Panc1 (cell line): ENCODE data around the gene FAM81A. TPM values are rescaled to one million over a fixed set of nuclear protein-coding genes. Genes with fewer than 3 reads are reported as not detected.

Source experiments
- ATAC-seq: fragments of 200-7000 bp; cut with Tn5 transposase; 2 replicates; pipeline ENCODE4 v1.9.1; 2020; ENCODE audit warnings: mild to moderate bottlenecking, moderate library complexity
- BruUV-seq: library from RNA; stranded (reverse); fragments of 400-500 nt; replicated peaks from 2 replicates; lab custom pipeline; 2021; lab: Mats Ljungman, UMichigan
- CTCF ChIA-PET: fragments of 300-600 bp; sonication (Branson Sonifier 250); formaldehyde crosslinking; loops from one replicate; lab custom pipeline; 2022; ENCODE audit warnings: antibody characterized with exemption; lab: Charles Lee
- POLR2A ChIA-PET: fragments of 300-600 bp; sonication (Branson Sonifier 250); formaldehyde crosslinking; loops from one replicate; lab custom pipeline; 2022; ENCODE audit warnings: antibody characterized with exemption; lab: Charles Lee
- DNase-seq: peaks from one replicate; pipeline ENCODE4 v3.0.0-alpha.2; 2010; ENCODE audit warnings: low read depth, low spot score
- H3K27ac ChIP-seq: 2 replicates; pipeline ENCODE4 v1.5.1; 2011; ENCODE audit warnings: mild to moderate bottlenecking, low read length, inconsistent platforms
- H3K27me3 ChIP-seq: fragments of 200-500 bp; sonication (Bioruptor generic); 2 replicates; pipeline ENCODE4 v1.6.0; 2014; ENCODE audit warnings: low read length, inconsistent platforms; ENCODE audit not compliant: control insufficient read depth, insufficient read depth
- H3K36me3 ChIP-seq: fragments of 200-500 bp; sonication (Bioruptor generic); 2 replicates; pipeline ENCODE4 v1.5.1; 2014; ENCODE audit warnings: inconsistent platforms, mild to moderate bottlenecking, low read length, moderate library complexity; ENCODE audit not compliant: control insufficient read depth, insufficient read depth
- H3K4me1 ChIP-seq: 2 replicates; pipeline ENCODE4 v1.5.1; 2011; ENCODE audit warnings: inconsistent platforms, mild to moderate bottlenecking, low read length, moderate library complexity; ENCODE audit not compliant: control insufficient read depth, insufficient read depth
- H3K4me3 ChIP-seq, 2 experiments: 2 replicates each; pipeline ENCODE4 v1.5.1; 2011 to 2012; ENCODE audit warnings: low read depth in 2 of 2, low read length in 2 of 2, mild to moderate bottlenecking in 2 of 2, inconsistent platforms in 1 of 2, moderate library complexity in 1 of 2
- H3K9me3 ChIP-seq: fragments of 200-500 bp; sonication (Bioruptor generic); 2 replicates; pipeline ENCODE4 v1.5.1; 2014; ENCODE audit warnings: low read depth, mild to moderate bottlenecking, inconsistent platforms, low read length, moderate library complexity; ENCODE audit not compliant: control insufficient read depth, insufficient read depth
- CTCF ChIP-seq: fragments of 450-650 bp; IDR thresholded peaks from 2 replicates; pipeline ENCODE4 v1.5.1; 2017; ENCODE audit warnings: mild to moderate bottlenecking
- POLR2AphosphoS5 ChIP-seq: IDR thresholded peaks from 2 replicates; pipeline ENCODE4 v1.6.1; 2012; ENCODE audit warnings: mild to moderate bottlenecking, low read depth, low read length, moderate library complexity
- REST ChIP-seq, 2 experiments: IDR thresholded peaks; 2 replicates each; pipeline ENCODE4 v1.6.1; 2011 to 2012; ENCODE audit warnings: low read depth in 2 of 2, control low read depth in 1 of 2, low read length in 1 of 2, mild to moderate bottlenecking in 1 of 2, moderate library complexity in 1 of 2; ENCODE audit not compliant: insufficient read depth in 1 of 2
- SIN3A ChIP-seq: IDR thresholded peaks from 2 replicates; pipeline ENCODE4 v1.6.1; 2012; ENCODE audit warnings: low read depth, mild to moderate bottlenecking, low read length, moderate library complexity, borderline replicate concordance; ENCODE audit not compliant: insufficient read depth
- TCF7L2 ChIP-seq: IDR thresholded peaks from 2 replicates; pipeline ENCODE4 v1.6.1; 2011; ENCODE audit warnings: mild to moderate bottlenecking, low read depth, low read length, inconsistent platforms
- in situ Hi-C: cut with HindIII; loops from 2 replicates; pipeline ENCODE4 v1.10.0; 2016; ENCODE audit warnings: low sequenced_read_pairs, low pct_unique_long_range_greater_than_20kb
- intact Hi-C: fragments of 100-400 bp; cut with micrococcal nuclease; formaldehyde crosslinking; loops from one replicate; pipeline ENCODE4 v1.10.0; 2022; ENCODE audit not compliant: unreplicated experiment
- total RNA-seq: library from RNA; stranded (reverse); gene quantifications from one replicate; pipeline ENCODE4 v1.2.1, GENCODE V29; 2021; ENCODE audit not compliant: unreplicated experiment

The FAM81A gene
- total RNA-seq, 1 experiment from 2014 or later: 7.3 TPM

- Histone ChIP-seq H3K27me3 (no peaks in the 10 kb centered on the region), H3K4me1 (no peaks in the 10 kb centered on the region), H3K27ac (no peak overlapping the region), H3K4me3 (no peak overlapping the region), H3K9me3 (peaks cover 4% of the 10 kb centered on the region; the same call in 1 of the 2 replicates), H3K36me3 (no peaks in the 10 kb centered on the region)
- DNase-seq (no peak), ATAC-seq (no peak)
- in situ Hi-C loops: no loop called here
- no TSS peak for BruUV-seq
- intact Hi-C loops: no loop called here
- POLR2A ChIA-PET: no interaction called here
- CTCF ChIA-PET: no interaction called here
- TF ChIP-seq CTCF (no peak), SIN3A (no peak)
These were observed 123.6 kb downstream of the FAM81A start for GRCh38 chr15:59561547-59561946.

- no peaks in the 10 kb centered on the region for H3K4me1 ChIP-seq
- CTCF ChIA-PET: no interaction called here
- intact Hi-C loops: no loop called here
These were observed 124.6 kb downstream of the FAM81A start for GRCh38 chr15:59562448-59563186.

More at GRCh38 chr15:59562448-59563186, 124.6 kb downstream of the FAM81A start:
- TF ChIP-seq SIN3A (no peak), REST (IDR thresholded peaks at IDR 0.05; ENCODE audit: insufficient read depth in 1 of 2, low read depth in 2 of 2, low read length in 1 of 2) (no peak), TCF7L2 (no peak), POLR2AphosphoS5 (no peak), CTCF (peak; percentile 17; the same call in 1 of the 2 replicates)
- POLR2A ChIA-PET: no interaction called here
- no peaks in the 10 kb centered on the region for H3K36me3 ChIP-seq
- in situ Hi-C loops: no loop called here
- peaks cover 4% of the 10 kb centered on the region; the same call in 1 of the 2 replicates for H3K9me3 ChIP-seq
- DNase-seq (no peak), ATAC-seq (no peak)
- H3K27me3 ChIP-seq: no peaks in the 10 kb centered on the region
- no peak overlapping the region for H3K27ac ChIP-seq
- BruUV-seq: no TSS peak
- no peak overlapping the region for H3K4me3 ChIP-seq
